Upper lobe of left lung (tissue), 4 donors: Measurements from ENCODE around the gene EPHA4.

Source experiments
- CTCF ChIP-seq, 6 experiments: fragments of 450-650 bp in 4 of 6; fragments of 200-600 bp in 2 of 6; sonication (generic) in 2 of 6; IDR thresholded peaks; one replicate each; pipeline ENCODE4 v1.5.1; 2016 to 2019; ENCODE audit warnings: antibody characterized with exemption in 6 of 6
- EP300 ChIP-seq, 4 donors: sonication (generic); formaldehyde crosslinking; IDR thresholded peaks; one replicate each; pipeline ENCODE4 v1.5.1; 2017; ENCODE audit warnings: antibody characterized with exemption in 4 of 4, control low read depth in 2 of 4
- POLR2AphosphoS5 ChIP-seq, 2 donors: sonication (generic); formaldehyde crosslinking; IDR thresholded peaks; one replicate each; pipeline ENCODE4 v1.5.1; 2017; ENCODE audit warnings: antibody characterized with exemption in 2 of 2

GRCh38 chr2:221454459-221455105 is 117.5 kb downstream of the EPHA4 start:
- TF ChIP-seq CTCF (IDR thresholded peaks at IDR 0.05) (no peak), EP300 (IDR thresholded peaks at IDR 0.05) (no peak), POLR2AphosphoS5 (IDR thresholded peaks at IDR 0.05) (no peak)
